Thyroid gland (tissue), 4 donors: Measurements from ENCODE around the gene SCAMP1. TPM values are rescaled to one million over a fixed set of nuclear protein-coding genes. Genes with fewer than 3 reads are reported as not detected.
A peak's percentile ranks its signal among the peaks of the same experiment; 100 is the strongest.

Experiments used
- DNase-seq, 2 donors: peaks; one replicate each; pipeline ENCODE4 v3.0.0-alpha.2; 2019
- H3K27ac ChIP-seq, 3 donors: fragments of 200-600 bp; sonication (generic); 1 replicate in 2 of 3; 2 replicates in 1 of 3; pipeline ENCODE4 v1.5.1; 2016 to 2019; ENCODE audit warnings: mild to moderate bottlenecking in 1 of 3, moderate library complexity in 1 of 3
- H3K27me3 ChIP-seq: fragments of 200-600 bp; sonication (generic); one replicate; pipeline ENCODE4 v1.5.1; 2019
- H3K36me3 ChIP-seq, 2 donors: fragments of 200-600 bp; sonication (generic); one replicate each; pipeline ENCODE4 v1.5.1; 2016 to 2019
- H3K4me1 ChIP-seq, 2 donors: fragments of 200-600 bp; sonication (generic); one replicate each; pipeline ENCODE4 v1.5.1; 2017 to 2019
- H3K4me3 ChIP-seq, 3 donors: fragments of 200-600 bp; sonication (generic); replicated peaks in 1 of 3; 1 replicate in 2 of 3; 2 replicates in 1 of 3; pipeline ENCODE4 v1.5.1; 2016; ENCODE audit warnings: mild to moderate bottlenecking in 1 of 3
- H3K9me3 ChIP-seq: fragments of 200-600 bp; sonication (generic); one replicate; pipeline ENCODE4 v1.5.1; 2017
- POLR2A ChIP-seq, 2 donors: fragments of 450-650 bp; IDR thresholded peaks; one replicate each; pipeline ENCODE4 v1.6.1; 2017; ENCODE audit warnings: antibody characterized with exemption in 2 of 2, mild to moderate bottlenecking in 2 of 2, moderate library complexity in 1 of 2
- WGBS, 2 donors: methylation state at CpG; one replicate each; pipeline ENCODE4 v1.1.5; 2017; 5-methylcytosine and 5-hydroxymethylcytosine counted together
- intact Hi-C: fragments of 100-400 bp; cut with DNase I; formaldehyde crosslinking; loops from one replicate; pipeline ENCODE4 v1.15.1; 2023
- total RNA-seq, 4 donors: library from RNA; depleted of rRNA; stranded (reverse); fragments of >200 nt; gene quantifications; one replicate each; pipeline ENCODE4 v1.2.3, GENCODE V29; 2016
- TF ChIP-seq, protein P1 (sequence below), 6 experiments: fragments of 200-600 bp in 3 of 6; fragments of 450-650 bp in 3 of 6; sonication (generic) in 3 of 6; IDR thresholded peaks; one replicate each; pipeline ENCODE4 v1.5.1; 2016 to 2019; ENCODE audit warnings: antibody characterized with exemption in 6 of 6, mild to moderate bottlenecking in 2 of 6, inconsistent platforms in 1 of 6, moderate library complexity in 1 of 6

Gene SCAMP1
- total RNA-seq, 4 donors from 2014 or later, result 45.0 to 56.1 (median 49.9) TPM

DNA sequence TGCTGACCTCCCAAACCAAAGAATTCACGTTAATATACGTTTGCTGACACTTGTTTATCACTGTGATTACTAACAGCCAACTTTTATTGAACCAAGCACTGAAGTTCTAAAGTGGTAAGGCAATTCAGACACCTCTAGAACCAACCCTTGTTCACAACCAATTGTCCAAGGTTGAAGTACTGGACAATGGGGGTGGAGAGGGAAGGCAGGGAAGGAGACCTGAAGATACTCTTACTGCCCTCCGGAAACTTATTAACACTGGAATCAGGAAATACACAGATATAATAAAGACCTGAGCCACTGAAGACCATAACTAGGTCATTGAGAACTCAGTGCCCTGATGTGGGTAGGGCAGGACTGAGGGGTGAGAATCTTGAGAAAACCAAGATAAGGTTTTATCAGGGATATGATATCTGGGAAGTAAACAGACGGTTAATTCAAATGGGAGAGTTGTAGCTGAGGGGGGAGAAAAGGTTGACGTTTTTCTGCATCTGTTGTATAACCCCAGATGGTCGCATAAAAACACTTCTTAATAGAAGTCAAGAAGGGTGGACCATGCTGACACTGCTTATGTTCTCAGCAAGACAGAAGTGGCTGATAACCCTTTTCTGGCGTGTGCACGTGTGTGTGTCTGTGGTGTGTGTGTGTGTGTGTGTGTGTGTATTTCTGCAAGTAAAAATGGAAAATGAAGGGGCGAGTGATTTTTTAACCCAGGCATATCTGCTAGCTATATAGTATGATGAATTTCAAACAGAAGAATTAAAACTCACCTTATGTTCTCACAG is 162.3 kb downstream of the SCAMP1 start:
- Histone ChIP-seq H3K36me3 (no peaks in the 10 kb centered on the region), H3K4me3 (no peak overlapping the region), H3K9me3 (no peaks in the 10 kb centered on the region), H3K27ac (no peak overlapping the region), H3K4me1 (peaks cover 16 to 25% of the 10 kb centered on the region in 2 donors), H3K27me3 (no peaks in the 10 kb centered on the region)
- TF ChIP-seq, protein P1, sequence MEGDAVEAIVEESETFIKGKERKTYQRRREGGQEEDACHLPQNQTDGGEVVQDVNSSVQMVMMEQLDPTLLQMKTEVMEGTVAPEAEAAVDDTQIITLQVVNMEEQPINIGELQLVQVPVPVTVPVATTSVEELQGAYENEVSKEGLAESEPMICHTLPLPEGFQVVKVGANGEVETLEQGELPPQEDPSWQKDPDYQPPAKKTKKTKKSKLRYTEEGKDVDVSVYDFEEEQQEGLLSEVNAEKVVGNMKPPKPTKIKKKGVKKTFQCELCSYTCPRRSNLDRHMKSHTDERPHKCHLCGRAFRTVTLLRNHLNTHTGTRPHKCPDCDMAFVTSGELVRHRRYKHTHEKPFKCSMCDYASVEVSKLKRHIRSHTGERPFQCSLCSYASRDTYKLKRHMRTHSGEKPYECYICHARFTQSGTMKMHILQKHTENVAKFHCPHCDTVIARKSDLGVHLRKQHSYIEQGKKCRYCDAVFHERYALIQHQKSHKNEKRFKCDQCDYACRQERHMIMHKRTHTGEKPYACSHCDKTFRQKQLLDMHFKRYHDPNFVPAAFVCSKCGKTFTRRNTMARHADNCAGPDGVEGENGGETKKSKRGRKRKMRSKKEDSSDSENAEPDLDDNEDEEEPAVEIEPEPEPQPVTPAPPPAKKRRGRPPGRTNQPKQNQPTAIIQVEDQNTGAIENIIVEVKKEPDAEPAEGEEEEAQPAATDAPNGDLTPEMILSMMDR (IDR thresholded peaks at IDR 0.05), result no peak
- TF ChIP-seq POLR2A (IDR thresholded peaks at IDR 0.05), result no peak
- intact Hi-C loops, result loop anchor here (10.0 kb wide), 1 partner anchor 158 kb away; the partner anchor contains the start of gene SCAMP1
- DNase-seq, result no peak
- WGBS, 2 donors, result 89 to 90% methylated on average over 9 of the region's 9 CpGs

DNA sequence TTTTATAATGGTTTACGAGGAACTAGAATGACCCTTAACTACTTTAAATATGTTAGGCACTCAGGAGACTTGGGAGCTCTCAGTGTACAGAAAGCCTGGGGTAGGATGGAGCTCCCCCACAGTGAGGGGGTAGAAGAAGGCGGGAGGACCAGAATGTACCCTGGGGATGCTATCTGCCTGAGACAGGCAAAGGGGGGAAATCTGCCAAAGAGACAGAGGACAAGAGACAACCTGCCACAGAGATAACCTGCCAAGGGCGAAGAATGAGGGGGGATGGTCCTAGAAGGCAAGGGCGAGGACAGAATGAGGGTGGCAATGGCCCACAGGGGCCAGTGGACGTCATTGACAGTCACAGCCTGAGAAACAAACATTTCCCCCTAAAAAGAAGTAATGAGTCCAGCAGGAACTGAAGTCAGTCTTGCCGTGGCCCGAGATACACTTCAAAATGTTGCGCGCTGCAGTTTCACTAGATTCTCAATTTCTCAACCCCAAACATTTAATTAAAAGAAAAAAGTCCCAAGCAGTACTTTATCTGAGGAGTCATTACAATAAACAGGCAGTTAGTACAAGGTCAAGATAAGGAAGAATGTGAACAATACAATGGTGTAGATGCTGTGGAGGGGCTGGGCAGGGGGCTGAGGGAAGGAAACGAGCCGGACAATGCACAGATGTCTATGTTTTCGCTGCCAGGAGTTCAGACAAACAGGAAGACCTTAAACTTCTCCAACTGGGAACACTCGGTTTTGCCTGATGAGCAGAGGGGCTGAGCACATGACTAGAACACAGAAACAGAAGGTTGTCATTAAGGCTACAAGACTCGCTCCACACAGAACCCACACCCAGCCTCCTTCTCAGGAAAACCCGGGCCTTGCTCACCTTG is 163.1 kb downstream of the SCAMP1 start:
- 77 to 80% methylated on average over 15 of the region's 15 CpGs for WGBS, 2 donors
- Histone ChIP-seq H3K9me3 (no peaks in the 10 kb centered on the region), H3K4me1 (peaks cover 11 to 25% of the 10 kb centered on the region in 2 donors), H3K27ac (no peak overlapping the region), H3K27me3 (no peaks in the 10 kb centered on the region), H3K4me3 (no peak overlapping the region), H3K36me3 (no peaks in the 10 kb centered on the region)
- intact Hi-C loops, result loop anchor here (10.0 kb wide), 1 partner anchor 159 kb away; the partner anchor contains the start of gene SCAMP1
- TF ChIP-seq, protein P1 (IDR thresholded peaks at IDR 0.05), result no peak
- no peak for DNase-seq

DNA sequence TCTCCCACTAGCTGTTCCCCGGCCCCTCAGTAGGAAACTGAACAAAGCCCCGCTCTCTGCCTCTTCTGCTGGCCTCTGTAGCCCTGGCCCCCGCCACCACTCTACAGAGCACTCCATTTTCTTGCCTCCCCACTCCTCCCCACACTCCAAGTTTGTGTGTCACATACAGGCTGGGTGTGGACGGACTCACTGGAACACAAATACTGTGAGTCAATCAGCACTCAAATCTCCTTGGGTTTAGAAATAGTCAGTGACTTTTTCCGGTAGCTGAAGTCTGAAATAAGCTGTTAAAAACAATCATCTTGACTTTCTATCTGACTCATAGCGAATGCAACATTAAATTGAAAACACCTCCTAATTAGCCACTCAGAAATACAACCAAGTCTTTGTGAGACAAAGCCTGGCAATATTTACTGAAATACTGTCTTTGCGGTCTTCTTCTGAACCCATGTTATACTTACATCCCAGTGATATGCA is 165.7 kb downstream of the SCAMP1 start:
- Histone ChIP-seq H3K27ac (peak overlapping the region in 1 of 3 donors; percentile 18), H3K4me1 (peaks cover 10 to 19% of the 10 kb centered on the region in 2 donors), H3K27me3 (no peaks in the 10 kb centered on the region), H3K9me3 (no peaks in the 10 kb centered on the region), H3K4me3 (no peak overlapping the region), H3K36me3 (no peaks in the 10 kb centered on the region)
- TF ChIP-seq POLR2A (IDR thresholded peaks at IDR 0.05), result no peak
- TF ChIP-seq, protein P1 (IDR thresholded peaks at IDR 0.05), result no peak
- DNase-seq, result no peak
- 86 to 94% methylated on average over 7 of the region's 7 CpGs for WGBS, 2 donors
- intact Hi-C loops, result loop anchor here (10.0 kb wide), 1 partner anchor 161 kb away; the partner anchor contains the start of gene SCAMP1

DNA sequence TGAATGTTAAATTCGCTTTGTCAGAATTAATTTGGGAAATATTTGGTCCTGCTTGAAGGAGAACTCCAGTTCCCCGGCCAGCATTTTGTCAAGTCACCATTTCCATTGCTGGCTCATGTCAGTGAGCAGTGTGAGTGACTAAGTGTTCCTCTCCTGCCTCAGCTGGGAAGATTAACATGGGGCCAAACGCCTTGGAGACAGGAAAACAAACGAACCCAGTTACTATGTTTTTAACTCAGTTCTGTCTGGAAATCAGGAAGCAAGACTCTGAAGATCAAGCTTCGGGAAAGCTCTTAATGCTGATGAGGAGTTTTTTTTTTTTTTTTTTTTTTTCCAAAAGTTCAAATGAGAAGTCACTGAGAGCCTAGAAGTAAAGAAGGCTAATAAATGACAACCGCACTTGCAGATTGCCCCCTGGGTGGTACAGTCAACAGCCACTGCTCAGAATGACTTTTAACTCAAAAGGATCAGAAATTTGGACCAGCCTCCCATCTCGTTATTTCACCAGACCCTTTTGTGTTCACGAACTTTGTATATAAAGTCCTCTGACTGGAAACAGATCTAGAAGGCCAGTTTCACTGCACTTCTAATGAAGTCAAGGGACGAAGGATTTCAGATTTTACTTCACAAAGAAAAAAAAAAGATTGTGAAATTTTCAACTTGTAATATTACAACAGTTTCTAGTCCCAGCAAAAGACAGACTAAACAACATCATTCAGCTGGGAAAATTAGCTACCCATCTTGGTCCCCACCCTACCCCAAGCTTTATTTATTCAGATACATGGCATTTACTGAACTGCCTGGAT is 166.8 kb downstream of the SCAMP1 start:
- Histone ChIP-seq H3K36me3 (no peaks in the 10 kb centered on the region), H3K4me1 (peaks cover 10 to 19% of the 10 kb centered on the region in 2 donors), H3K27ac (peak overlapping the region; percentile 47 to 61 (median 52)), H3K27me3 (no peaks in the 10 kb centered on the region), H3K4me3 (no peak overlapping the region), H3K9me3 (no peaks in the 10 kb centered on the region)
- intact Hi-C loops, result loop anchor here (10.0 kb wide), 1 partner anchor 162 kb away; the partner anchor contains the start of gene SCAMP1
- WGBS, 2 donors, result 34 to 38% methylated on average over 9 of the region's 9 CpGs
- DNase-seq, result peak; percentile 60 to 72
- TF ChIP-seq POLR2A (IDR thresholded peaks at IDR 0.05), result no peak
- TF ChIP-seq, protein P1 (IDR thresholded peaks at IDR 0.05), result no peak
